ENCODE data around the gene DDIT4. TPM values are rescaled to one million over a fixed set of nuclear protein-coding genes. Genes with fewer than 3 reads are reported as not detected.

Gene DDIT4, protein sequence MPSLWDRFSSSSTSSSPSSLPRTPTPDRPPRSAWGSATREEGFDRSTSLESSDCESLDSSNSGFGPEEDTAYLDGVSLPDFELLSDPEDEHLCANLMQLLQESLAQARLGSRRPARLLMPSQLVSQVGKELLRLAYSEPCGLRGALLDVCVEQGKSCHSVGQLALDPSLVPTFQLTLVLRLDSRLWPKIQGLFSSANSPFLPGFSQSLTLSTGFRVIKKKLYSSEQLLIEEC
- 372 and 952 TPM in 2 replicates for total RNA-seq

DNA sequence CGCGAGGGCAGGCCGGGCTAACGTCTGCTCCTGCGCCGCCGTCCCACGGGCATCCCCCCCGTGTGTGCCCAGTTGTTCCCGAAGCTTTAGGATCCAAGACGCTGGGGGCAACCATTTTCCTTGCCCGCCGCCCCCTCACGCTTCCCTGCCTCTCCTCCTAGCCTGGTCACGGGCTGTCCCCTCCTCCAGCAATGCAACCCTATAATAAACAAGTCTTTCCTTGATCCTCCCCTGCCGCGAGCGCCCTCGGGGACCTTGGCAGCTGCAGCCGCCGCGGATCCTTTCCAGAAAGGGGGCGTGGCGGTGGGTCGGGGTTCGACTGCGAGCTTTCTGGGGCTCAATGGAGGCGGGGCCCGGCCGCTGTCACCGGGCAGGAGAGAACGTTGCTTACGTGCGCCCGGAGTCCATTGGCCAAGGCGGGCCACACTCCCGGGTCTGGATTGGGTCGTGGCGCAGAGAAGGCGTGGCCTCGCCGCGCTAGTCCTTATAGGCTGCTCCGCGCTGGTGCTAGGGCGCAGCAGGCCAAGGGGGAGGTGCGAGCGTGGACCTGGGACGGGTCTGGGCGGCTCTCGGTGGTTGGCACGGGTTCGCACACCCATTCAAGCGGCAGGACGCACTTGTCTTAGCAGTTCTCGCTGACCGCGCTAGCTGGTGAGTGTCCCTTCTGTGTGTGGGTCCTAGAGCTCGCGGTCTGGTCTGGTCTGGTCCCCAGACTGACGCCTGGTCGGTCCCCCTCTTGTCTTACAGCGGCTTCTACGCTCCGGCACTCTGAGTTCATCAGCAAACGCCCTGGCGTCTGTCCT, at the start of gene DDIT4:
Gene DDIT4 (plus strand): TSS at position 515 of the 803 bp plus-strand sequence. CDS start 293 bp downstream, outside the sequence.

Other genes starting within 250 kb of the DDIT4 start
- gene SPOCK2, start 185.4 kb upstream of the DDIT4 start, total RNA-seq: under 0.01 and 0.23 TPM in 2 replicates
- 29.7 and 47.2 TPM in 2 replicates for gene ANAPC16, start 57.9 kb upstream of the DDIT4 start, total RNA-seq
- gene ASCC1, start 57.6 kb upstream of the DDIT4 start, total RNA-seq: 27.8 and 31.5 TPM in 2 replicates
- gene DNAJB12, start 81.0 kb downstream of the DDIT4 start, total RNA-seq: 23.8 and 27.5 TPM in 2 replicates

Data from smooth muscle cell of the umbilical artery (primary cell).